ENCODE data around the gene ACP3. TPM values are rescaled to one million over a fixed set of nuclear protein-coding genes. Genes with fewer than 3 reads are reported as not detected.

ACP3 gene, protein sequence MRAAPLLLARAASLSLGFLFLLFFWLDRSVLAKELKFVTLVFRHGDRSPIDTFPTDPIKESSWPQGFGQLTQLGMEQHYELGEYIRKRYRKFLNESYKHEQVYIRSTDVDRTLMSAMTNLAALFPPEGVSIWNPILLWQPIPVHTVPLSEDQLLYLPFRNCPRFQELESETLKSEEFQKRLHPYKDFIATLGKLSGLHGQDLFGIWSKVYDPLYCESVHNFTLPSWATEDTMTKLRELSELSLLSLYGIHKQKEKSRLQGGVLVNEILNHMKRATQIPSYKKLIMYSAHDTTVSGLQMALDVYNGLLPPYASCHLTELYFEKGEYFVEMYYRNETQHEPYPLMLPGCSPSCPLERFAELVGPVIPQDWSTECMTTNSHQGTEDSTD
- not detected for total RNA-seq

DNA sequence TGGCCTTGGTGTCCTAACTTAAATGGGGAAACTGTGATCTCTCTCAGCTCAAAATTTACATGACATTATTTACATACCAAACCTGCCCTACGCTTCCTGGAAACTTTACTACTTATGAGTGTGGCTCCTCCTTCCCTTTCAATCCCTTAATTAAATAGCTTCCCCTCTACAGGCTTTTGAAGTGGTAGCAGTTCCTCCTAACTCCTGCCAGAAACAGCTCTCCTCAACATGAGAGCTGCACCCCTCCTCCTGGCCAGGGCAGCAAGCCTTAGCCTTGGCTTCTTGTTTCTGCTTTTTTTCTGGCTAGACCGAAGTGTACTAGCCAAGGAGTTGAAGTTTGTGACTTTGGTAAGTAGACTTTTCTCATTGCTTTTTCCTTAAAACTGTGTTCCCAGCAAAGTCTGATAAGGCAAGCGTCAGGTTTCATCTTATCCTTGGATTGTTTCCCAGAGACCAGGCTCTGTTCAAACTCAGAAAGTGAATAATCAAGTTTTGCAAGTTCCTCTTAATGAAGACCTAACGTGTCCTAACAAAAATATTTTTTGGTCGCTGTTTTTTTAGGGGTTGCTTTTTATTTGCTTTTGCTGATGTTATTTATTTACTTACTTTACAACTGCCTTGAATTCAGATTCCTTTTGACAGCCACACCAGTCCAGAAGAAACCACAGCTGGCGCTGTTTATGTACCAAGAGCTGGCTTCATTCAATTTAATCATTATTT, at the start of gene ACP3:
Gene ACP3 (plus strand): TSS at position 179 of the 720 bp plus-strand sequence. CDS start 50 bp downstream, at position 229.
- DNase-seq (no peak), ATAC-seq (no peak)
- H3K4me3 Mint-ChIP-seq: no peak within 1 kb of the TSS
- H3K27me3 Mint-ChIP-seq (ENCODE audit: low read depth): peaks cover 8% of the 10 kb centered on the region
- no peaks in the 10 kb centered on the region for H3K36me3 Mint-ChIP-seq (ENCODE audit: insufficient read depth)
- no peaks in the 10 kb centered on the region for H3K4me1 Mint-ChIP-seq (ENCODE audit: low read depth)
- no peaks in the 10 kb centered on the region for H3K9me3 Mint-ChIP-seq

- ATAC-seq: no peak
- DNase-seq: no peak
Measured at GRCh38 chr3:132268956-132269355, 48.3 kb upstream of the ACP3 start.

GRCh38 chr3:132273036-132273435, 44.2 kb upstream of the ACP3 start:
- H3K4me1 Mint-ChIP-seq (ENCODE audit: low read depth): no peaks in the 10 kb centered on the region
- DNase-seq (no peak), ATAC-seq (no peak)
- H3K27me3 Mint-ChIP-seq (ENCODE audit: low read depth): no peaks in the 10 kb centered on the region
- no peak overlapping the region for H3K4me3 Mint-ChIP-seq
- peaks cover 8% of the 10 kb centered on the region for H3K9me3 Mint-ChIP-seq
- H3K36me3 Mint-ChIP-seq (ENCODE audit: insufficient read depth): no peaks in the 10 kb centered on the region

More at GRCh38 chr3:132268956-132269355, 48.3 kb upstream of the ACP3 start:
- no peaks in the 10 kb centered on the region for H3K4me1 Mint-ChIP-seq (ENCODE audit: low read depth)
- no peaks in the 10 kb centered on the region for H3K36me3 Mint-ChIP-seq (ENCODE audit: insufficient read depth)
- no peaks in the 10 kb centered on the region for H3K9me3 Mint-ChIP-seq
- peaks cover 1% of the 10 kb centered on the region for H3K27me3 Mint-ChIP-seq (ENCODE audit: low read depth)
- H3K4me3 Mint-ChIP-seq: no peak overlapping the region

- H3K9me3 Mint-ChIP-seq: peaks cover 12% of the 10 kb centered on the region
- DNase-seq: no peak
- H3K4me3 Mint-ChIP-seq: no peak overlapping the region
- H3K27me3 Mint-ChIP-seq (ENCODE audit: low read depth): peaks cover 1% of the 10 kb centered on the region
- no peaks in the 10 kb centered on the region for H3K36me3 Mint-ChIP-seq (ENCODE audit: insufficient read depth)
- H3K4me1 Mint-ChIP-seq (ENCODE audit: low read depth): no peaks in the 10 kb centered on the region
- no peak for ATAC-seq
Measured at GRCh38 chr3:132276228-132276906, 40.8 kb upstream of the ACP3 start.

DNA sequence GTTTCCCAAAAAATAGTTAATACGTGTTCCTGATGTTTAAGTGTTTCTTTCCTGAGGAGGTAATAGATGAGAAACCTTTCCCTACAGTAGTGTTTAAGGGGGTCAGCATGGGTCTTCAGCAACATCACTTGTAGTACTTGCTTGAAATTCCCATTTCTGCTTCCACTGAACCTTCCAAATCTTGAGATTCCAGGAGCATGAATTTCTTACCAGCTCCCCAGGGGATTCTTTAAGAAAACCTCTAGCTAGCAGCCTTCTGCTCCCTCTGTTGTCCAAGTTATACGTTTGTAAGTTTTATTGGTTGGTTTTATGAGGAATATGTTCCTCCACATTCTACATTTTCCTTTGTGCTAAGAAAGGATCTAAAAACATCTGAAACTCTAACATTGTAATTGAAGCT, 38.2 kb upstream of the ACP3 start:
- H3K4me1 Mint-ChIP-seq (ENCODE audit: low read depth): no peaks in the 10 kb centered on the region
- peaks cover 12% of the 10 kb centered on the region for H3K9me3 Mint-ChIP-seq
- H3K36me3 Mint-ChIP-seq (ENCODE audit: insufficient read depth): no peaks in the 10 kb centered on the region
- peaks cover 5% of the 10 kb centered on the region for H3K27me3 Mint-ChIP-seq (ENCODE audit: low read depth)
- ATAC-seq (no peak), DNase-seq (no peak)
- no peak overlapping the region for H3K4me3 Mint-ChIP-seq

DNA sequence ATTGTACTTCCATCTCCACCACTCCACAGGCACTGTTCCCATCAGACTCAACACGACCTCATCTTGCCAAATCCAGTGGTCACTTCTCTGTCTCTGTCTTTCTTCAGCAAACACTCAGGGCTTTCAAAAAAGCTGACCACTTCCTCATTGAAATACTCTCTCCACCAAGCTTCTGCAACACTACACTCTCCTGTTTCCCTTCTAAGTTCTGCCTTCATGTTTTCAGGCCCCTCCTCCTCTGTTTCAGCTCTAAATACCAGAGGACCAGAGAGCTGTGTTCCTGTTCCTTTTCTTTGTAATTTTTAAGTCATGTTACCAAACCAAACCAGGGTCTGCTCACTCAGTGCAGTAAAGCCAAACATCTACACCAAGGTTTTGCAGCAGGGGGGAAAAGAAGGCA, 33.8 kb upstream of the ACP3 start:
- H3K36me3 Mint-ChIP-seq (ENCODE audit: insufficient read depth): no peaks in the 10 kb centered on the region
- no peaks in the 10 kb centered on the region for H3K4me1 Mint-ChIP-seq (ENCODE audit: low read depth)
- H3K9me3 Mint-ChIP-seq: peaks cover 6% of the 10 kb centered on the region
- H3K27me3 Mint-ChIP-seq (ENCODE audit: low read depth): peaks cover 9% of the 10 kb centered on the region
- DNase-seq (no peak), ATAC-seq (no peak)
- H3K4me3 Mint-ChIP-seq: no peak overlapping the region

- peaks cover 9% of the 10 kb centered on the region for H3K27me3 Mint-ChIP-seq (ENCODE audit: low read depth)
- no peak for DNase-seq
- peaks cover 6% of the 10 kb centered on the region for H3K9me3 Mint-ChIP-seq
- H3K36me3 Mint-ChIP-seq (ENCODE audit: insufficient read depth): no peaks in the 10 kb centered on the region
- ATAC-seq: no peak
- H3K4me1 Mint-ChIP-seq (ENCODE audit: low read depth): no peaks in the 10 kb centered on the region
- no peak overlapping the region for H3K4me3 Mint-ChIP-seq
Measured at GRCh38 chr3:132283916-132284405, 33.2 kb upstream of the ACP3 start.

DNA sequence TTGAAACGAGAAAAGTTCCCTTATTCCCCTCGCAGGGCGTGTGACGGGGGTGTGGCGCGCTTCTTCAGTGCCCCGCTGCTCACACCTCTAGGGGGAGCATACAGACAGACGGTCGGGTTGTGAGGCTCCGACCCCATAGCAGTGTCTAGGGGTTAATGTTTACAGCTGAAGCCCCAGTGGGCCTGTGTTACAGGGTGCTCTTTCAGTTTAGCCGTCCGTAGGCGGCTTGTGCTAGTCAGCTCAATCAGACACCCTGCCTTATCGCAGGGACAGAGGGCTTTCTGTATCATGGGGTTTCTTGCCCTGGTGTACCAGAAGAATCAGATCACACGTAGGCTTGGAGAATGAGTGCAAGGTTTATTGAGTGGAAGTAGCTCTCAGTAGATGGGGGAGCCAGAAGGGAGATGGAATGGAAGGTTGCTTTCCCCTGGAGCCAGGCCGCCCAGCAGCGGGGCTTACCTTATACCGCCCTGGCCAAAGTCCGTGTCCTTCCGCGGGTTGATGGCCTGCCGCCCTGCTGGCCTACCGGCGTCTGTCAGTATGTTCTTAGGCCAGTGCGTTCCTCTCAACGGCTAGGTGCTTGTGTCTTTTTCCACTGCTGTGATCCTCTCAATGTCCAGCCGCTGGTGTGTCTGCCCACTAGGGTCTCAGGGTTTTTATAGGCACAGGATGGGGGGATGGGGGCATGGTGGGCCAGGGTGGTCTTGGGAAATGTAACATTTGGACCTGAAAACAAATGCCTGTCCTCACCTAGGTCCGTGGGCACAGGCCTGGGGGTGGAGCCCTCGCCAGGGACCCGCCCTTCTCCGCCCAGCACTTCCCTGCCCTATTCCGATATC, 32.2 kb upstream of the ACP3 start:
- no peak for DNase-seq
- Mint-ChIP-seq H3K9me3 (peaks cover 6% of the 10 kb centered on the region), H3K4me3 (no peak overlapping the region), H3K27me3 (ENCODE audit: low read depth) (peaks cover 9% of the 10 kb centered on the region), H3K4me1 (ENCODE audit: low read depth) (no peaks in the 10 kb centered on the region), H3K36me3 (ENCODE audit: insufficient read depth) (no peaks in the 10 kb centered on the region)
- no peak for ATAC-seq

GRCh38 chr3:132285620-132285945, 31.6 kb upstream of the ACP3 start:
- H3K27me3 Mint-ChIP-seq (ENCODE audit: low read depth): peaks cover 9% of the 10 kb centered on the region
- DNase-seq (no peak), ATAC-seq (no peak)
- H3K36me3 Mint-ChIP-seq (ENCODE audit: insufficient read depth): no peaks in the 10 kb centered on the region
- H3K9me3 Mint-ChIP-seq: peaks cover 6% of the 10 kb centered on the region
- no peak overlapping the region for H3K4me3 Mint-ChIP-seq
- no peaks in the 10 kb centered on the region for H3K4me1 Mint-ChIP-seq (ENCODE audit: low read depth)

DNA sequence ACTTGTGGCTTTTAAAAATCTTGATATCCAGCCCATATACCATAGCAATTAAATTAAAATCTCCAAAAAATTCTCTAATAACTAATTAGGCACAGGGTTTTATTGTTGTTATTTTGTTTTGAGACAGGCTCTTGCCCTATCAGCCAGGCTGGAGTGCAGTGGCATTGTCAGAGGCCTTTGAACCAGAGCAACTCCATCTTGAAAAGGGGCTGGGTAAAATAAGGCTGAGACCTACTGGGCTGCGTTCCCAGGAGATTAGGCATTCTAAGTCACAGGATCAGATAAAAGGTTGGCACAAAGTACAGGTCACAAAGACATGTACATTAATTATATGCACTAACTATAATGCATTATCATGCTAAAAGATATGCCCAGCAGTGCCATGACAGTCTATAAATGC, 31.2 kb upstream of the ACP3 start:
- Mint-ChIP-seq H3K4me1 (ENCODE audit: low read depth) (no peaks in the 10 kb centered on the region), H3K4me3 (no peak overlapping the region), H3K9me3 (peaks cover 6% of the 10 kb centered on the region), H3K36me3 (ENCODE audit: insufficient read depth) (no peaks in the 10 kb centered on the region), H3K27me3 (ENCODE audit: low read depth) (peaks cover 12% of the 10 kb centered on the region)
- no peak for DNase-seq
- no peak for ATAC-seq

GRCh38 chr3:132288357-132288756, 28.9 kb upstream of the ACP3 start:
- Mint-ChIP-seq H3K36me3 (ENCODE audit: insufficient read depth) (no peaks in the 10 kb centered on the region), H3K4me1 (ENCODE audit: low read depth) (no peaks in the 10 kb centered on the region), H3K4me3 (no peak overlapping the region), H3K27me3 (ENCODE audit: low read depth) (peaks cover 10% of the 10 kb centered on the region), H3K9me3 (peaks cover 6% of the 10 kb centered on the region)
- ATAC-seq (no peak), DNase-seq (no peak)

- Mint-ChIP-seq H3K4me1 (ENCODE audit: low read depth) (no peaks in the 10 kb centered on the region), H3K36me3 (ENCODE audit: insufficient read depth) (no peaks in the 10 kb centered on the region), H3K9me3 (peaks cover 6% of the 10 kb centered on the region), H3K27me3 (ENCODE audit: low read depth) (peaks cover 8% of the 10 kb centered on the region), H3K4me3 (no peak overlapping the region)
- DNase-seq (no peak), ATAC-seq (no peak)
Measured at GRCh38 chr3:132289316-132289715, 27.9 kb upstream of the ACP3 start.

DNA sequence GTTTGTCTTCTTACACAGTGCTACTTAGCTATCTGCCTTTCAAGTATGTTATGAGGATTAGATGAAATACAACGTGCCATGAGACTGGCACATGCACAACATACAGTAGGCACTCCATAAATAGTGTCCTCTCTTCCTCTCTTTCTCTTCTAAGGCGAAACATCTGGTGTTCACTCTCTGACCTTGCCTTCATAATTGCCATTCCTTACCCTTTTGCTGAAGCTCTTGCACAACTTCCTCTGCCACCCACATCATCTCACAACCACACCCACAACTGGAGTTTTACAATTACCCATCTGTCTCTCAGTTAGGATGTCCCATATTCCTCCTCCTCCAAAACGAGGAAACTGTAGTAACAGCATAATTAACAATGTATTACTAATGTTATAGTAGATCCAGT, 26.4 kb upstream of the ACP3 start:
- DNase-seq (no peak), ATAC-seq (no peak)
- H3K36me3 Mint-ChIP-seq (ENCODE audit: insufficient read depth): no peaks in the 10 kb centered on the region
- peaks cover 8% of the 10 kb centered on the region for H3K27me3 Mint-ChIP-seq (ENCODE audit: low read depth)
- H3K4me3 Mint-ChIP-seq: no peak overlapping the region
- no peaks in the 10 kb centered on the region for H3K4me1 Mint-ChIP-seq (ENCODE audit: low read depth)
- peaks cover 9% of the 10 kb centered on the region for H3K9me3 Mint-ChIP-seq

DNA sequence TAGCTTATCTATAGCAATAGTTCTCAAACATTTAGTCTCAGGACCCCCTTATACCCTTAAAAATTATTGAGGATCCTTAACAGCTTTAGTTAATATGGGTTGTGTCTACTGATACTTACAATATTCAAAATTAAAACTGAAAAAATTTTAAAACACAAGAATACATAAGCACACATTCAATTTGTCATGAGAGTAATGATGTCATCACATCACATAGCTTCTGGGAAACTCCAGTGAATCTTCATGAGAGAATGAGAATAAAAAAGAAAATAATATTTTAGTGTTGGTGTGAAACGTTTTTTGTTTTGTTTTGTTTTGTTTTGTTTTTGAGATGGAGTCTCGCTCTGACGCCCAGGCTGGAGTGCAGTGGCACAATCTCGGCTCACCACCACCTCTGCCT, 25.2 kb upstream of the ACP3 start:
- H3K9me3 Mint-ChIP-seq: peaks cover 14% of the 10 kb centered on the region

More for the DNA sequence above, 25.2 kb upstream of the ACP3 start:
- H3K27me3 Mint-ChIP-seq (ENCODE audit: low read depth): peaks cover 8% of the 10 kb centered on the region
- no peak for ATAC-seq
- DNase-seq: no peak
- no peaks in the 10 kb centered on the region for H3K36me3 Mint-ChIP-seq (ENCODE audit: insufficient read depth)
- H3K4me3 Mint-ChIP-seq: no peak overlapping the region
- no peaks in the 10 kb centered on the region for H3K4me1 Mint-ChIP-seq (ENCODE audit: low read depth)

All from activated T-cell treated with anti-CD3 and anti-CD28 coated beads, Interleukin-2, amount 50 U/mL, for 4 hours (primary cell).